ENCODE data around the gene ZC3H12D.

ZC3H12D gene

DNA sequence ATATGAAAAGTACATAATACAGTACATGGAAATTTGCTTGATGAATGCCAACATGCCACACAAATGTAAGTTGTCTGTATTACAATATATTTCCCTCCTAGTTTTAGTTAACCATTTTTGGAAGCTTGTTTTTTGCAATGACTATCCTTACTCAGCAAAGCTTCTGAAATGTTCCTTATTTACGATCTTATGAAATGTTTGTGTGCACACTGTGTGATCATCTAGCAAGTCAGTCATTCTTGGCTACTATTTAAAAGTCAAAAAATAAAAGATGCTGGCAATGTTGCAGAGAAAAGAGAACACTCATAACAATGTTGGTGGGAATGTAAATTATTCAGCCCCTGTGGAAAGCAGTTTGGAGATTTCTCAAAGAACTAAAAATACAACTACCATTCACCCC is 50.9 kb downstream of the ZC3H12D start:
- TF ChIP-seq, protein P1, sequence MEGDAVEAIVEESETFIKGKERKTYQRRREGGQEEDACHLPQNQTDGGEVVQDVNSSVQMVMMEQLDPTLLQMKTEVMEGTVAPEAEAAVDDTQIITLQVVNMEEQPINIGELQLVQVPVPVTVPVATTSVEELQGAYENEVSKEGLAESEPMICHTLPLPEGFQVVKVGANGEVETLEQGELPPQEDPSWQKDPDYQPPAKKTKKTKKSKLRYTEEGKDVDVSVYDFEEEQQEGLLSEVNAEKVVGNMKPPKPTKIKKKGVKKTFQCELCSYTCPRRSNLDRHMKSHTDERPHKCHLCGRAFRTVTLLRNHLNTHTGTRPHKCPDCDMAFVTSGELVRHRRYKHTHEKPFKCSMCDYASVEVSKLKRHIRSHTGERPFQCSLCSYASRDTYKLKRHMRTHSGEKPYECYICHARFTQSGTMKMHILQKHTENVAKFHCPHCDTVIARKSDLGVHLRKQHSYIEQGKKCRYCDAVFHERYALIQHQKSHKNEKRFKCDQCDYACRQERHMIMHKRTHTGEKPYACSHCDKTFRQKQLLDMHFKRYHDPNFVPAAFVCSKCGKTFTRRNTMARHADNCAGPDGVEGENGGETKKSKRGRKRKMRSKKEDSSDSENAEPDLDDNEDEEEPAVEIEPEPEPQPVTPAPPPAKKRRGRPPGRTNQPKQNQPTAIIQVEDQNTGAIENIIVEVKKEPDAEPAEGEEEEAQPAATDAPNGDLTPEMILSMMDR (IDR thresholded peaks at IDR 0.05; ENCODE audit: low read depth, low read length, missing control alignments): no peak
- H3K4me3 ChIP-seq (ENCODE audit: low read depth, low read length): no peak overlapping the region
- DNase-seq (ENCODE audit: low read depth): no peak

DNA sequence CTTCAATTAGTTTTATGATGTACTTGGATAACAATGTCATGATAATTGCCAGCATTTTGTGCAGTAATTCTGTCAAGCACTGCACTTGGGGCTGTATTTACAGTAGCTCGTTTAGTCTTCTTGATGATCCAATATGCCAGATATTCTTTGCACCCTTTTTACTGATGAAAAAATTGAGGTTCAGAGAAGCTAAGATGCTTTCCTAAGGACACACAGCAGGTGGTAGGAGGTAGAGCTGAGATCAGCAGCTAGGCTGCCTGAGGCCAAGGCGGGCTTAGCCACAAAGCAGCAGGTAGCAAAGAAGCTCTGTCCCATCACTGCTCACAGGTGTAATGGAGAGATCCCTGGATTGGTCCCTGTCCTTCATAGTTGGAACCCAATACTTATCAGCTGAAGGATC is 51.4 kb downstream of the ZC3H12D start:
- DNase-seq (ENCODE audit: low read depth): no peak
- TF ChIP-seq, protein P1 (IDR thresholded peaks at IDR 0.05; ENCODE audit: low read depth, low read length, missing control alignments): no peak
- no peak overlapping the region for H3K4me3 ChIP-seq (ENCODE audit: low read depth, low read length)

DNA sequence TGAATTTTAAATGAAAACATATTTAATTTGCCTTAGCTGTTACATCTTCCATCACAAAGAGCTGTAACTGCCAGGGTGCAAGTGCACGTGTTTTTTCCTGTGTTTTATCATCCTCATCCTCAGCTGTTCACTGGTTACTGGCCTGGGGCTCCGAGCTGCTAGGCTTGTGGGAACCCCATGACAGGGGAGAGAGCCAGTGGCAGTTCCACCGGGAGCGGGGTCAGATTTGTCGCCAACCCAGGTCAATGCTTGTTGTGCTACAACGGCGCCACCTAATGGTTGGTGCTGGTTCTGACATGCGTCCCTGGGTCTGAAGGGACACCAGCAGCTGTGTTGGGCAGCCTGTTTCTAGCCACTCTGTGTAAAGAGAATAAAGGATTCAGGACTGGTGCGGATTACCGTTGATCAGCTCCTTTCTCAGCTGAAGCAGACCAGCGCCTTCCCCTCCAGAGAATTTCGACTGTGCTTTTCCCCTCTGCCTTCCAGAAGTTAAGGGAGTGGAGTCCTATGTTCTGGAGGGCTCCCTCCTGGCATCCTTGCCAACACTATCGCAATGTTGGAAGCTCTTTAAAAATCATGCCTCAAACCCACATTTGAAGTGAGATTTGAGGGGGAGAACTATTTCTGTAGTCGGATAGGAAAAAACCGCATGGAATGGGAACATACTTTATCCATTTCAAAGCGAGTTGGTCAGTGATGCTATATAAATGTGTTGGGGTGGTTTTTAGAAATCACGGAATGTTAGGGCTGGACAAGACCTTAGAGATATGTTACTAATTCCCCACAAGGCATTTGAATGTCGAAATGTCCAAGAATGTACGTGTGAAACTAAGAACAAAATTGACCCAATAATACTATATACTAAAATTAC is 52.7 kb downstream of the ZC3H12D start:
- TF ChIP-seq, protein P1 (IDR thresholded peaks at IDR 0.05; ENCODE audit: low read depth, low read length, missing control alignments): peak; percentile 93
- DNase-seq (ENCODE audit: low read depth): peak; percentile 62
- no peak overlapping the region for H3K4me3 ChIP-seq (ENCODE audit: low read depth, low read length)

DNA sequence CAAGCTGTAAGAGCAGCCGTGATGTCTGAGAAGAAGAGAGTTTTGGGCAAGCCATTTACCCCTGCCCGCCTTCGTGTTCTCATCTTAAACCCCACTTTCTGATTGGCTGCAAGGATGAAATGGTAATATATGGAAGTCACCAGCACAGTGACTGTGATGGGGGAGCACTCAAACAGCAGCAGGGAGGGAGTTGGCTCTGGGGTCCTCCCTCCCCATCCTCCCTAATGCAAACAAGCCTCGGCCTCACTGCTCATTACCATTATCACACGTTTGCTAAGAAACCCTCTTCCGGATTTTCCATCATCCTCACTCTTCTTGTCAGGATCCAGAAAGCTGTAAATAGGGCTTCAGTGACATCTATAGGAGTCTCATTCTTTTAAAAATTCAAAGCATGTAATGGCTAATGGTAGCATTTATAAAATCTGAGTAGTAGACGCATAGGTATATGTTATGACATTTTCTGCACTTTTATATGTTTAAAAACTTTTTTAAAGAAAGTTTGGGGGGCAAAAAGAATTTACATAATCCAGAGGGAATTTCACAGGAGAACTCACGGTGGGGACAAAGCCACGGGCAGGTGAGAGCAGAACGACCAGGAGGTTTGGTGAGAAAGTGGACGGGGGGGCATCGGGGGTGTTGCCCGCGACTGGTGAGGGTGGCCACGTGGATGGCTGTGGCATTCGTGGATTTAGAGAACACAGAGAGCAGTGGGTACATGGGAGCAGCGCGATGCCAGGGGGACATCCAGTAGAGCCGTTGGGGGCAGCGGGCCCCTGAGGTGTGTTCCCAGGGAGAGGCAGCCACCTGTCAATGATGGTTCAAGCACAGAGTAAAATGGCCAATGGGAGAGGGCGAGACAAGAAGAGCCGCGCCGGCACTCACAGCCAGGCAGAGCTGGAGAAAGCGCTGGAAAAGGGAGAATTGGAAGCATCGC is 55.1 kb downstream of the ZC3H12D start:
- no peak overlapping the region for H3K4me3 ChIP-seq (ENCODE audit: low read depth, low read length)
- TF ChIP-seq, protein P1 (IDR thresholded peaks at IDR 0.05; ENCODE audit: low read depth, low read length, missing control alignments): no peak
- no peak for DNase-seq (ENCODE audit: low read depth)

DNA sequence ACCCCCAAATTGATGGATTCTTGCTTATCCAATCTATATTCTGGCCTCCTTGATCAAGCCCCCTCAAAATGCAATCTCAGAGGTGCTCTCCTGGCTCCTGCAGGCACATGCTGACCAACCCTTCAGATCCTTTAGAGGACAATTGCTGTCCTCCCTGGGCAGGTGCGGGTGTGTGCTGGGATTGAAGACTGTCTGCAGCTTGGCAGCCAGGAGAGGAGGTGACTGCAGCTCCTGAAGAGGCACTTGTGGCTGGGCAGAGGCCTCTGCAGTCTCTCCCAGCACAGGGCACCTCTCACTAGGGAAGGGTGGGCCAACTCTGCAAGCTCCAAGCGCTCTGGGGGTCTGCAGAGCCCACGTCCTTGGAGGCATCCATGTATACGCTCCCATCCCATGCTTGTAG is 56.2 kb downstream of the ZC3H12D start:
- no peak overlapping the region for H3K4me3 ChIP-seq (ENCODE audit: low read depth, low read length)
- TF ChIP-seq, protein P1 (IDR thresholded peaks at IDR 0.05; ENCODE audit: low read depth, low read length, missing control alignments): no peak
- no peak for DNase-seq (ENCODE audit: low read depth)

DNA sequence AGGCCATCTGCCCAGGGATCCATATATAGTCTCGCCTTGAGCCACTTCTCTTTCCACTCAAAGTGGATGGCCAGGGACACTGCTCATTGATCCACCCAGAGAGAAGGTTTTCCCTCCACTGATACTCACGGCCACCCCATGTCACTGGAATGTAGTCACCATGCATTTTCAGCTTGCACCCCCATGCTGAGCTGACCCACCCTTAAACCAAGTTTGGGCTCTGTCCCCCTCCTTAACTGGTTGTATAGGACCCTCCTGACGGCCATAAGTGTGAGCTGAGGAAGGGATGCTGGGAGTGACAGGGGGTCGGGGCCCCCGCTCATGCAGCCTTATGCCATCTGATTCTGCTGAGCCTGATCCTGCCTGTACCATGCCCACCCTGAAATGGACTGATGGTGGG is 59.1 kb downstream of the ZC3H12D start:
- TF ChIP-seq, protein P1 (IDR thresholded peaks at IDR 0.05; ENCODE audit: low read depth, low read length, missing control alignments): no peak
- no peak overlapping the region for H3K4me3 ChIP-seq (ENCODE audit: low read depth, low read length)
- DNase-seq (ENCODE audit: low read depth): no peak
